ENCODE measurements around the gene RBMS1. TPM values are rescaled to one million over a fixed set of nuclear protein-coding genes. Genes with fewer than 3 reads are reported as not detected.

The RBMS1 gene
- total RNA-seq, 1 experiment from 2014 or later: 91.9 TPM

DNA sequence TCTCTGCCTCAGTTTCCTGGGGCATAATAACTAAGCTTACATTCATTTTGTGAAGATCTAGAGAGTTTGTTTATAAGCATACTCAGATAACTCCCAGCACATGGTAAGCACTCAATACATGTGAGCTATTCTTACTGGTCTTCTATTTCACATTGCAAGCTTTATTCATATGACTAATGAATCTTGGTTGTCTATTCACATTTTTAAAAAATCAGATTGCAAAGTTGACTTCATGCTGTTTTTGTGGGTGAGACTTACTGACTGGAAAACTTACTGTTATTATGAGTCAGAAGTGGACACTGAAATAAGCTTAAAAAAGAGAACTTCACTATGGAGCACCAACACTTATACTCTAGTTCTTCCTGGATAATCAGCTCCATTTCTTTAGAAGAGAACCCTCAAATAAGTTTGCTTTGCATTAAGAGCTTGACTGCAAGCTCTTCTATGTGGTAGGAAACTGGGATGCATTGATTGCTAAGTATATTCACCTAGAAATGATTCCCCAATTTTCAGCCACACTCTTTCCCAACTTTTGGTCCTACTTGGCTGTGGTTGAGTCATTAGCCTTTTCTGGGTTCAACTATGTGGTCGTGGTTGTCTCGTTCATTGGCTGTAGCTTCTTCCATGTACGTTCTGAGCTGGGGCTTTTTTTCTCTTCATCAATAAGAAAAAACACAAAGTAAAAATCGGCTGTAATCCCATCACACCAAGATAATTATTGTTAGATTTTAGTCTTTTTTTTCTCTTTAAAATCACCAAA, 29.5 kb upstream of the RBMS1 start:
- no peaks in the 10 kb centered on the region for H3K9me3 ChIP-seq
- no peaks in the 10 kb centered on the region for H3K36me3 ChIP-seq (ENCODE audit: control insufficient read depth, insufficient read depth, low read length)
- Mint-ChIP-seq H3K4me1 (ENCODE audit: low read depth, unreplicated experiment) (peaks cover 7% of the 10 kb centered on the region), H3K36me3 (ENCODE audit: insufficient read depth, unreplicated experiment) (no peaks in the 10 kb centered on the region), H3K4me3 (ENCODE audit: unreplicated experiment) (no peak overlapping the region), H3K9me3 (ENCODE audit: unreplicated experiment) (no peaks in the 10 kb centered on the region), H3K27me3 (ENCODE audit: insufficient read depth, unreplicated experiment) (no peaks in the 10 kb centered on the region), H3K27ac (ENCODE audit: unreplicated experiment) (no peak overlapping the region)
- ChIA-PET POLR2A (no interaction called here), CTCF (no interaction called here)
- intact Hi-C loops (cut with micrococcal nuclease; ENCODE audit: unreplicated experiment): no loop called here
- 0 out of 2 replicates have a peak, but pooled peaks cover 4% of the 10 kb centered on the region for H3K4me1 ChIP-seq
- TF ChIP-seq, protein P1, sequence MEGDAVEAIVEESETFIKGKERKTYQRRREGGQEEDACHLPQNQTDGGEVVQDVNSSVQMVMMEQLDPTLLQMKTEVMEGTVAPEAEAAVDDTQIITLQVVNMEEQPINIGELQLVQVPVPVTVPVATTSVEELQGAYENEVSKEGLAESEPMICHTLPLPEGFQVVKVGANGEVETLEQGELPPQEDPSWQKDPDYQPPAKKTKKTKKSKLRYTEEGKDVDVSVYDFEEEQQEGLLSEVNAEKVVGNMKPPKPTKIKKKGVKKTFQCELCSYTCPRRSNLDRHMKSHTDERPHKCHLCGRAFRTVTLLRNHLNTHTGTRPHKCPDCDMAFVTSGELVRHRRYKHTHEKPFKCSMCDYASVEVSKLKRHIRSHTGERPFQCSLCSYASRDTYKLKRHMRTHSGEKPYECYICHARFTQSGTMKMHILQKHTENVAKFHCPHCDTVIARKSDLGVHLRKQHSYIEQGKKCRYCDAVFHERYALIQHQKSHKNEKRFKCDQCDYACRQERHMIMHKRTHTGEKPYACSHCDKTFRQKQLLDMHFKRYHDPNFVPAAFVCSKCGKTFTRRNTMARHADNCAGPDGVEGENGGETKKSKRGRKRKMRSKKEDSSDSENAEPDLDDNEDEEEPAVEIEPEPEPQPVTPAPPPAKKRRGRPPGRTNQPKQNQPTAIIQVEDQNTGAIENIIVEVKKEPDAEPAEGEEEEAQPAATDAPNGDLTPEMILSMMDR (IDR thresholded peaks at IDR 0.05; ENCODE audit: insufficient read depth in 1 of 2, low read depth in 1 of 2, low read length in 1 of 2, severe bottlenecking in 1 of 2, unreplicated experiment in 1 of 2): no peak
- BruUV-seq (replicated peaks): no TSS peak
- no peak overlapping the region for H3K4me3 ChIP-seq (ENCODE audit: low read depth, low read length)
- H3K27me3 ChIP-seq (replicated peaks; ENCODE audit: control insufficient read depth, insufficient read depth, low read length): no peaks in the 10 kb centered on the region
- no peak for DNase-seq

DNA sequence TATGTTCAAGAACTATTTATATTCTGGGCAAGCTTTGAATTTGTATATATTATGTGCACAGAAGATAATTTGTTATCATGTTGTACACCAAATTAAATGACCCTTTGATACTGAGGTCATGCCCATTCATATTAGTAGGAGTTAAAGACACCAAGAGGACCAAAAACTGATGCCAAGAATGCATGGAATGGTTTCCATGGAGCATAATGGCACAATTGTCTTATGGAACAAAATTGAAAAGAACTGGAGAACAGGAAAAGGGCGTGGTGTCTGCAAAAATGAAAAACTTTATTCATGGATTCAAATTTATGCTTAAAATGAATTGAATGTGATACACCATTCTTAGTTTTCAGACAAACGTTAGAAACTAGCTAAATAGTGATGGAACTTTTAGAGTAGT, 24.1 kb upstream of the RBMS1 start:
- Histone ChIP-seq H3K4me1 (no peaks in the 10 kb centered on the region), H3K4me3 (ENCODE audit: low read depth, low read length) (no peak overlapping the region), H3K27me3 (replicated peaks; ENCODE audit: control insufficient read depth, insufficient read depth, low read length) (no peaks in the 10 kb centered on the region), H3K9me3 (no peaks in the 10 kb centered on the region), H3K36me3 (ENCODE audit: control insufficient read depth, insufficient read depth, low read length) (no peaks in the 10 kb centered on the region)
- Mint-ChIP-seq H3K4me1 (ENCODE audit: low read depth, unreplicated experiment) (peaks cover 7% of the 10 kb centered on the region), H3K9me3 (ENCODE audit: unreplicated experiment) (no peaks in the 10 kb centered on the region), H3K27ac (ENCODE audit: unreplicated experiment) (no peak overlapping the region), H3K4me3 (ENCODE audit: unreplicated experiment) (no peak overlapping the region), H3K27me3 (ENCODE audit: insufficient read depth, unreplicated experiment) (no peaks in the 10 kb centered on the region), H3K36me3 (ENCODE audit: insufficient read depth, unreplicated experiment) (no peaks in the 10 kb centered on the region)
- CTCF ChIA-PET: no interaction called here
- BruUV-seq (replicated peaks): no TSS peak
- intact Hi-C loops (cut with micrococcal nuclease; ENCODE audit: unreplicated experiment): loop anchor here (5.0 kb wide), 1 partner anchor 65 kb away; no protein-coding TSS in a partner anchor
- POLR2A ChIA-PET: no interaction called here
- TF ChIP-seq, protein P1 (IDR thresholded peaks at IDR 0.05; ENCODE audit: insufficient read depth in 1 of 2, low read depth in 1 of 2, low read length in 1 of 2, severe bottlenecking in 1 of 2, unreplicated experiment in 1 of 2): no peak
- DNase-seq: no peak

DNA sequence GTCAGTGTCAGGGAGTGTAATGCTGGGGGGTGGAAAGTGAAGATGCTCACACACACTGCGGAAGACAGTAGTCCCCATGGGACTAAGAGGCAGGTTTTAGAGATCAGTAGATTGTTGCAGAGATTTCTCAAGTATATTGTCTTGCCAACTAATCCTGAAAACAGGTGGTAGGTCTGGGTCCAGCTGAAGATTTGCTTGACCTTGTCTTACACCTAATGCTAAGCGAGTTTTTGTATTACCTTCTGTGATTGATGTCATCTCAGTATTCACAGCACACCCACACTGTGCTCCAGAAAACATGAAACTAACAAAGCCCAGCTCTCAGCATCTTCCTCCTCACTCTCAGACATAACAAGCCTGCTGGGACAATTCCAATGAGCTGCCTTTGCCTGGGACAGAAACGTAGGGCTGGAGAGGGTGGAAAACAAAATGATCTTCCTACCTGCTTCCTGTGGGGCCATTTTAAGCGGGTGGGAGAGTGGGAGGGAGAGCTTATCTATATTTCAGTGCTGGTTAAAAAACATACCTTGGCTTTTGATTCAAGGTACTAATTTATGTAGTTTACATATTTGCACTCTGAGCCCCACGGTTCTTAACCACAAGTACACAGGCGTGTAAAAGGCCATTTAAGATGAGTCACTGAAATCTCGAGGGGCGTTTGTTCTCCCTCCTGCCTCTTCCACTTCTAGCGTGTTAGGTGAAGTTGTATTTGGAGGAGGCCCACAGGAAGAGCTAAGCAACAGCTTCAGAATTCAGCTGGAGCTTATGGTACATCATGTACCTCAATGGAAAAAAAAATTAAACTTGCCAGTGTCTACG, 23.1 kb upstream of the RBMS1 start:
- H3K9me3 Mint-ChIP-seq (ENCODE audit: unreplicated experiment): no peaks in the 10 kb centered on the region
- H3K27me3 ChIP-seq (replicated peaks; ENCODE audit: control insufficient read depth, insufficient read depth, low read length): no peaks in the 10 kb centered on the region
- no peak overlapping the region for H3K4me3 ChIP-seq (ENCODE audit: low read depth, low read length)
- H3K4me1 Mint-ChIP-seq (ENCODE audit: low read depth, unreplicated experiment): no peaks in the 10 kb centered on the region
- no peaks in the 10 kb centered on the region for H3K27me3 Mint-ChIP-seq (ENCODE audit: insufficient read depth, unreplicated experiment)
- no peak overlapping the region for H3K4me3 Mint-ChIP-seq (ENCODE audit: unreplicated experiment)
- no peaks in the 10 kb centered on the region for H3K36me3 ChIP-seq (ENCODE audit: control insufficient read depth, insufficient read depth, low read length)
- no peaks in the 10 kb centered on the region for H3K4me1 ChIP-seq
- CTCF ChIA-PET: no interaction called here
- TF ChIP-seq, protein P1 (IDR thresholded peaks at IDR 0.05; ENCODE audit: insufficient read depth in 1 of 2, low read depth in 1 of 2, low read length in 1 of 2, severe bottlenecking in 1 of 2, unreplicated experiment in 1 of 2): no peak
- no peaks in the 10 kb centered on the region for H3K9me3 ChIP-seq
- DNase-seq: no peak
- H3K27ac Mint-ChIP-seq (ENCODE audit: unreplicated experiment): no peak overlapping the region
- POLR2A ChIA-PET: no interaction called here
- no TSS peak for BruUV-seq (replicated peaks)
- no peaks in the 10 kb centered on the region for H3K36me3 Mint-ChIP-seq (ENCODE audit: insufficient read depth, unreplicated experiment)
- intact Hi-C loops (cut with micrococcal nuclease; ENCODE audit: unreplicated experiment): loop anchor here (5.0 kb wide), 1 partner anchor 66 kb away; no protein-coding TSS in a partner anchor
